Measurements from ENCODE around the gene FAM149A.

The FAM149A gene

GRCh38 chr4:186104114-186104889 lies at the start of gene FAM149A:
FAM149A (plus strand) TSS chr4:186104704.
- DNase-seq (ENCODE audit: low spot score) = no peak

DNA sequence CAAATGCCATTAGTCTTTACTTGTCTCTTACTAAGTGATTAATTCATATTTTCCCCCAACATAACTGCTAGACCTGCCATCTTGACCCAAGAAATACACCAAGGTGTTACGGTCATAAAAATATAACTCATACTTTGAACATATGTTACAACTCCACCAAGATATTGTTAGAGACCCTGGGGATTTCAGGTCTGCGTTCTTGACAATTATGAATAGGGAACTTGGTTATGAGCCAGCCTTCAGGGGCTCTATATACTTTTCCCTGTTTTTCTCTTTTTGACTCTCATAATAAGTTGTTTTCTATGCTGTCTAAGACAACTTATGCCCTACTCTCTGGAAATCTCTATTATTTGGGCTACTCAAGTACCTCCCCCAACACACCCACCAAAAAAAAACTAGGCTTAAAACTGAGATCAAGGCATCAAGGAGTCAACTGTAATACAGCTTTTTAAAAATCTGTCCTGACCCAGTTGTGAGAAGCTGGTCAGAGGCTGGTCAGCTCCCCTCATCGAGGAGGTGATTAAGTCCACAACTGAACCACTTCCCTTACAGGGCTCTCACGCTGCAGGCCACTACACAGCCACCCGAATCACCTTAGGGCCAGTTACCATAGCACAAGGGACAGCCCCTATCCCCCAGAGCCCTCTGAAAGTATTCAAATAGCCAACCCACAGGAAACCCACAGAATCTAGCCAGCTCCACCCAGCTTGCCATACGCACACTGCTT lies 46.1 kb upstream of the FAM149A start:
- DNase-seq (ENCODE audit: low spot score) = no peak

DNA sequence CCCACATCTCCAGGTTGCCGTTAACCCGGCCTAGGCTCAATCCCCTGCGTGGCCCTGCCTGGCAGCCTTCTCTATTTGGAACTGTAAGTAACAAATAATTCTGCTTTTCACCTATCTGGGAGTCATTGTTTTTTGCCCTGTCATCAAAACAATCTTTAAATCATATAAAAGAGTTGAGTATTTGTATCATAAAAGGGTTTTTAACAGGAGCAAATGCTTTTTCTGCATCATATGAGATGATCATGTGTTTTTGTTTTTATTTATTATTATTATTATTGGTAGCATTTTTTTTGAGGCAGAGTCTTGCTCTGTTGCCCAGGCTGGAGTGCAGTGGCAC lies 45.6 kb upstream of the FAM149A start:
- no peak for DNase-seq (ENCODE audit: low spot score)

- DNase-seq (ENCODE audit: low spot score) = no peak
Observed at GRCh38 chr4:186061921-186062320, 42.6 kb upstream of the FAM149A start.

- peak; percentile 52 for DNase-seq (ENCODE audit: low spot score)
Observed at GRCh38 chr4:186067757-186068385, 36.6 kb upstream of the FAM149A start.

DNA sequence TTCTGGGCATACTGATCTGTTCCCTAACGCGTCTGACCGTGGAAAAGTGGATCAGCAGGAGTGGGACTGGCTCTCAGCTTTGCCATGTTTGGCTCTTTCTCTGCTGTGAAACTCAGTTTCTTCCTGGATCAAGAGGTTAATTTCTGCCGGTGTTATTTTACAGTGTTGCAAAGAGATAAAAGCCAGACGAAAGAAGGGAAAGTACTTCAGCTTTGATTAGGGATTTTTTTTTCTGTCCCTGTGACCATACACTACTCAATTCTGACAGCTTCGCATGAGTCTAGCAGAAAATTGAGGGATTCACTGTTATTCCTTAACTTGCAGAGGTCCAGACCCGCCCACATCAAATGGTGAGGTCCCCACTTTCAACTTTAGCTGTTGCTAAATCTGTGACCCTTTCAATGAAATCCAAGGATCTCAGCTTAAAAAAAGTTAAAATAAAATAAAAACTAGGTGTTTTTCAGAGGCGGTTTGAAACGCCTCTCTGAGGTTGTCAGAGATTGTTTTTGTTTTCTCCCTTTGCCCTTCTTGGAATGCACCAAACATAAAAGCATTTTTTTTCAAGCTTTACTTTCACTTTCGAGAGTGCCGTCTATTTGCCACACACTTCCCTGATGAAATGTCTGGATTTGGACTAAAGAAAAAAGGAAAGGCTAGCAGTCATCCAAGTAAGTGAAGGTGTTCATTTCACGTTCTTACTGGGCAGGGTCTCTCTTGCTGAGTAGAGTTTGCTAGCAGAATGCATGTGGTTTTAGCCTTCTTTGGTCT lies 35.7 kb upstream of the FAM149A start, which contains the start of gene TLR3:
TSS of gene TLR3 (plus strand) at position 576 of the 768 bp plus-strand sequence. CDS start 7,464 bp downstream, outside the sequence.
- peak; percentile 31 for DNase-seq (ENCODE audit: low spot score)

- no peak for DNase-seq (ENCODE audit: low spot score)
Observed at GRCh38 chr4:186069729-186070128, 34.8 kb upstream of the FAM149A start.

DNA sequence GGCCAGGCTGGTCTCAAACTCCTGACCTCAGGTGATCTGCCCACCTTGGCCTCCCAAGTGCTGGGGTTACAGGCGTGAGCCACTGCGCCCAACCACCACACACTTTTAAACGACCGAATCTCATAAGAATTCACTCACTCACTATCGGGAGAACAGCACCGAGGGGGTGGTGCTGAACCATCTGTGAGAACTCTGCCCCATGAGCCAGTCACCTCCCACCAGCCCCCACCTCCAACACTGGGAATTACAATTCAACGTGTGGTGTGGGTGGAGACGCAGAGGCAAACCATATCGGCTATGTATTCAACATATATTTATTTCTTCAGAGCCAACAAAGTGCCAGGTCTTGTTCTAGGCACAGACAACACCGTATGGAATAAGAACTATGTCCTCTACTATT lies 32.0 kb upstream of the FAM149A start:
- no peak for DNase-seq (ENCODE audit: low spot score)

DNA sequence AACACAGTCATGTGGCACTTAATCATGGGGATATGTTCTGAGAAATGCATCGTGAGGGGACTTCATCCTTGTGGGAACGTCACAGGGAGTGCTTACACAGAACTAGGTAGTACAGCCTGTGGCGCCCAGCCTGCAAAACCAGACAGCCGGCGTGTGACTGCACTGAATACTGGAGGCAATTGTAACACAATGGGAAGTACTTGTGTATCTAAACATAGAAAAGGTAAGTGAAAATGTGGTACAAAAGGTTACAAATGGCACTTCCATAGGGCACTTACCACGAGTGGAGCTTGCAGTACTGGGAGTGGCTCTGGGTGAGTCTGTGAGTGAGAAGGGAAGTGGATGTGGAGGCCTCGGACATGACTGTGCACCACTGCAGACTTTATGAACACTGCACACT lies 30.3 kb upstream of the FAM149A start:
- no peak for DNase-seq (ENCODE audit: low spot score)

GRCh38 chr4:186078981-186079638 lies 25.4 kb upstream of the FAM149A start:
- DNase-seq (ENCODE audit: low spot score) = no peak

DNA sequence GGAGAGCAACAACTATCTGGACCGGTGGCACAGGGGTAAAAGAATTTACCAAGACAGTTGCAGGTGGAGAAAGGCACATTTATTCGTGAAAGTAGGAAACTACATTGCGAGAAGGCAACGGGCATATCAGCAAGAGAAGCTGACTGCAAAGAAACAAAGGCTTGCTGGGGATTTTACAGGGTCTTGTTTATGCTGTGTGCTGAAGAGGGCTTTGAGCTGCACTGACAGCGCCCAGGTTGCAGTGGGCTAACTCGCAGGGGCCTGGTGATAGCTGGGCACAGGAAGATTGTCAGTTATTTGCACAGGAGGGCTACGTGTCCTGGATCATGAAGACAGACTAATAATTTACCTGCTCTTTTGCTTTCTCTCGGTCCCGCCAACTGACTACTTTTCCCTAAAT lies 24.8 kb upstream of the FAM149A start:
- DNase-seq (ENCODE audit: low spot score) = no peak

- DNase-seq (ENCODE audit: low spot score) = peak; percentile 10
Observed at GRCh38 chr4:186081202-186081807, 23.2 kb upstream of the FAM149A start.

DNA sequence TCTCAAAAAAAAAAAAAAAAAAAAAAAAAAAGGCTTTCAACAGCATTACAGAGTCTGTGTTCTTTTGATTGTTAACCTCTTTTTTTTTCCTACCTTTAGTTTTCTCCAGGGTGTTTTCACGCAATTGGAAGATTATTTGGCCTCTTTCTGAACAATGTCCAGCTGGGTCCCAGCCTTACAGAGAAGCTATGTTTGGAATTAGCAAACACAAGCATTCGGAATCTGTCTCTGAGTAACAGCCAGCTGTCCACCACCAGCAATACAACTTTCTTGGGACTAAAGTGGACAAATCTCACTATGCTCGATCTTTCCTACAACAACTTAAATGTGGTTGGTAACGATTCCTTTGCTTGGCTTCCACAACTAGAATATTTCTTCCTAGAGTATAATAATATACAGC lies 22.3 kb upstream of the FAM149A start:
- DNase-seq (ENCODE audit: low spot score) = no peak

DNA sequence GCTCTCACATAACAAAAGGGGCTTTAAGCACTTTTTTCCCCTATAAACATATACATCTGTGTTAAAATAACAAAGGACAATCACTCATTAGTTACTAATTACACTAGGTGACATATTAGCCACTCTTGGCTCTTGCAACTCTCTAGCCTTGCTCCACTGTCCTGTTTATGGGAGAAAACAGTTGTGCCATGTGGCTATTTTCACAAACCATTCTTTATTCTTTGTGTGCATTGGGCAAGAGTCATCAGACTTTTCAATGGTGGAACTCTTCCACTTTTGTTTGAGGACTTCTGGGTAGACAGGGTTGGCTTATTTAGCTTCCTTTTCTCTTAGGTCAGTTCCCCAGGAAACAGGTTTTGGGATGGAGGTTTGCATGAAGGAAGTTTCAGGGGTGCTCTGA lies 16.0 kb upstream of the FAM149A start:
- DNase-seq (ENCODE audit: low spot score) = no peak

- DNase-seq (ENCODE audit: low spot score) = no peak
Observed at GRCh38 chr4:186092296-186092695, 12.2 kb upstream of the FAM149A start.

DNA sequence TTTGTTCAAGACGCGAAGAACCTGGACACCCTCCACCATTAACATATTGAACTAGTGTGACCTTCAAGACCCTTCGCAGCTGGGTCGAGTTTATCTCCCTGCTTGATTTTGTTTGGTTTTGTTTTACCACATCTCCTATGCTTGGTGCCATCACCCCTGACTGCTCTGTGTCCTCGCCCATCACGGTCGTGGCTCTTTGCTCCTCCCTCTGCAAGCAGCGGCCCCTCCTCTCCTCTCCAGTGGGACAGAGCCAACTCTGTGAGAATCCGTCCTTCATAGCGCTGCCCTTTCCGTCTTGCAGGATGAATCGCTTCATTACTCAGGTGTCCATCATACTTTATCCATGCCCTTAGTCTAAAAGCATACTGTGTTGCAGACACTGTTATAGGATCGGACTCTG lies 9.1 kb upstream of the FAM149A start:
- DNase-seq (ENCODE audit: low spot score) = no peak

GRCh38 chr4:186096681-186097165 lies 7.8 kb upstream of the FAM149A start:
- DNase-seq (ENCODE audit: low spot score) = no peak

- DNase-seq (ENCODE audit: low spot score) = no peak
Observed at GRCh38 chr4:186097386-186097785, 7.1 kb upstream of the FAM149A start.

GRCh38 chr4:186102931-186103330 lies 1.6 kb upstream of the FAM149A start:
- no peak for DNase-seq (ENCODE audit: low spot score)

- DNase-seq (ENCODE audit: low spot score) = no peak
Observed at GRCh38 chr4:186104890-186105646, 564 bp downstream of the FAM149A start.

Data from kidney capillary endothelial cell (primary cell).